IPS-18c (cell line): ENCODE results near the gene TULP1.
"Not testable (repeated sequence)": the region's sequence is repeated elsewhere in the genome, so short reads cannot be mapped to it uniquely, and the experiment has no call there.

Experiments
- H3K4me3 ChIP-seq: 2 replicates; pipeline ENCODE4 v1.7.0; 2013; ENCODE audit warnings: low read depth, mild to moderate bottlenecking, low read length, moderate library complexity; ENCODE audit not compliant: insufficient read depth
- H3K9me3 ChIP-seq: one replicate; pipeline ENCODE4 v1.6.1; 2013; ENCODE audit warnings: mild to moderate bottlenecking, low read length, moderate library complexity; ENCODE audit not compliant: control insufficient read depth, insufficient read depth

The TULP1 gene

DNA sequence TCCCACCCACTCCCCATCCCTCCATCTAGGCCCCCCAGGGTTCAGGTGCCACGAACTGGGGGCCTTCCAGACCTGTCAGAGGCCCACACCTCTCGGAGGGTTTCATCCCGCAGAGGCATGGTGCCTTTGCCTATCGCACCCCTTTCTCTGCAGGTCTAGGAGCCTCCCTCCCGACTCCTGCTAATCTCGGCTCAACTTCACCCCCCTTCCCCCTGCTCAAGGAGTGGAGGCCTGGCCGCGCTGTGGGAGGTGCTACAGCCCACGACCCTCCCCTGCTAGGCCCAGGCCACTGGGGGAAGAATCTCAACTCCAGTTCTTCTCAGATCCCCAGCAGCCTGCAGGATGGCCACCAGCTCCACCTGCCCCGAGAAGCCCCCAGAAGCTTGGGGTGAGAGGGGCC, at the start of gene TULP1:
TULP1 (minus strand) TSS at position 157 of the 400 bp plus-strand sequence; CDS start at position 119, 38 bp downstream.
- no peaks in the 10 kb centered on the region for H3K9me3 ChIP-seq
- H3K4me3 ChIP-seq = peak within 1 kb of the TSS; percentile 43; the same call in 1 of the 2 replicates

DNA sequence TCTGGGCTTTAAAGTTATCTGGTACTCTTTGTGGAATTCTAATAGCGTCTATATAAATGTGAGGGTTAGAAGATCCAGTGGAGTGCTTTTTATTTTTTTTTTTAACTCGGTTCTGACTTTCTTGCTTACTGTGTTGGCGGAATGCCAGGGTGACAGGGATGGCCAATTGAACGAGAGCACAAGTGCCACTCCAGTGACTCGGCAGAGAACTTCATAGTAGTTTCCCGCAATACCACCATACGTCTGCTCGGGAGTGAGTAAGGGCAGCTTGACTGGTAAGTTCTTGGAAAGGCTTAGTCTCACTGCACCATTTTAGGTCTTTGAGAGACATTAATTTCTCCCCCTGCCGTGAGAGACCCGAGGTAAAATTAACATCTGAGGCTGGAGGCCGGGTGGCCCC, 49.4 kb upstream of the TULP1 start:
- H3K4me3 ChIP-seq = no peak overlapping the region
- no peaks in the 10 kb centered on the region for H3K9me3 ChIP-seq

DNA sequence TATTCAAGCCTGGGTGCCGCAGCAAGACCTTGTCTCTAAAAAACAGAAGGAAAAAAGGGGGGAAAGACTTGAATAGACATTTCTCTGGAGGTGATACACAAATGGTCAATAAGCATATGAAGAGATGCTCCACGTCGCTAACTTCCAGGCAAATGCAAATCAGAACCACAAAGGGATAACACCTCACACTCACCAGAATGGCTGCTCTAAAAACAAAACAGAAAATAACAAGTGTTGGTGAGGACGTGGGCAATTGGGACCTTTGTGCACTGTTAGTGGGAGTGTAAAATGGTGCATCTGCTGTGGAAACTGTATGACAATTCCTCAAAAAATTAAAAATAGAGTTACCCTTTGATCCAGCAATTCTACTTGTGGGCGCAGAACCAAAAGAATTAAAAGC, 48.4 kb upstream of the TULP1 start:
- H3K9me3 ChIP-seq = no peaks in the 10 kb centered on the region
- no peak overlapping the region for H3K4me3 ChIP-seq

DNA sequence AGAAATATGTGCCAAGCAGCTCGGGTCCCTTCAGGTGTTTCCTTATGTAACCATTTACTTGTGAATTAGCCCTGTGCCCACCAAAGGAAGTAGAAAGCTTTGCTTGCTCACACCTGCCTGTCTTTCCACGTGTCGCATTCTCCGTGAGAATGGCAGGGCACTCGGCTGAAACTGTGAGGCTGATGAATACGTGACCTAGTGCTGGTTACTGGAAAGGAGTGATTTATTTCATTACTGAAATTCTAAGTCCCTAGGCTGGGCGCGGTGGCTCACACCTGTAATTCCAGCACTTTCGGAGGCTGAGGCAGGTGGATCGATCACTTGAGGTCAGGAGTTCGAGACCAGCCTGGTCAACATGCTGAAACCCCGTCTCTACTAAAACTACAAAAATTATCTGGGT, 45.9 kb upstream of the TULP1 start:
- H3K4me3 ChIP-seq = no peak overlapping the region
- no peaks in the 10 kb centered on the region for H3K9me3 ChIP-seq

DNA sequence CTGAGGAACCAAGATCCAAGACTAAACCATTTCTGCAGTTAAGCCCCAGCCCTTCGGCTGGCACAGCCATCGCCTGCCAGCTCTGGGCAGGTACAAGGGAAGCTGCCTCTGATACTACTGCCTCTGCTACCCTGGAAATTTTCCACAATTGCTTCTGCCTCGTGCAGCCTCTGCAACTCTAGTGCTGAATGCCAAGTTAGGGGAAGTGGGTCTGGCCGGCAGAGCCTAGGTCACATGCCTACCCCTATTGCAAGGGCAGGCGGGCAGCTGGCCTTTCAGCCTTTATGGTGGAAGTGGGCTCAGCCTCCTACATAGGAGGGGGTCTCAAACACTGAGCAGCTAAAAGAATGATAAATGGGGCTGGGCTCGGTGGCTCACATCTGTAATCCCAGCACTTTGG, 44.5 kb upstream of the TULP1 start:
- no peak overlapping the region for H3K4me3 ChIP-seq
- H3K9me3 ChIP-seq = no peaks in the 10 kb centered on the region

DNA sequence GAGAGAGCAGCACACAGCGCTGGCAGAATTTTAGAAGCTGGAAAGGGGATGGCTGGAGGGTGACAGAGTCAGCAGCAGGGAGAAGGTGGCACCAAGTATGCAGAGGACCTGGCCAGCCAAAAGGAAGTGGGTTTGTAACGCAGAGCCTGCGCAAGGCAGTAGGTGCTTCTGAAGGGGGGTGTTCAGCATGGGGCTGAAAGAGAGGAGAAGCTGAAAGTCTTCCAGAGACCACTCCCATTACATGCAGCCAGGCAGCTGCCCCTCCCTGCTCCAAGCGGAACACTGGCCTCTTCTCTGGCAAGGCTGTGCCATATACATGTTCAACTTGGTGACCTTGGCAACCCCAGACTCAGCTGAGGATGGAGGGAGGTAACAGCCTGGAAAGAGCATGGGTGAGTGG, 42.1 kb upstream of the TULP1 start:
- H3K4me3 ChIP-seq = no peak overlapping the region
- no peaks in the 10 kb centered on the region for H3K9me3 ChIP-seq

DNA sequence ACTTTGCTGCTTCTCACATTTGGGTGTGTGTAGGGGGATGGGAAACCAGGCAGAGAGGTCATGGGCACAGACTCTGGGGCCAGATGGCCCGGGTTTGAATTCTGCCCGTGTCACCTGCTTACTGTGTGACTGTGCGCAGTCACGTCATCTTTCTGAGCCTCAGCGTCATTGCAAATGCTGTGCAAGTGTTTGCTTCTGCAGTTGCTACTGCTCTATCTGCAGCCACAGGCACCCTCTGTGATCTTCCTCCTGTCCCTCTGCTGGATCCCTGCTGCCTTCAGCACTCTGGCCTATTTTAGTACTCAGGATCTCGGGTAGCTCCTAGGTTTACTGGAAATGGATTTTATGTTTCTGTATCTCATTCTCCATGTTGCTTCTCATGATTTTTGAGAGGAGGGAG, 40.6 kb upstream of the TULP1 start:
- no peaks in the 10 kb centered on the region for H3K9me3 ChIP-seq

DNA sequence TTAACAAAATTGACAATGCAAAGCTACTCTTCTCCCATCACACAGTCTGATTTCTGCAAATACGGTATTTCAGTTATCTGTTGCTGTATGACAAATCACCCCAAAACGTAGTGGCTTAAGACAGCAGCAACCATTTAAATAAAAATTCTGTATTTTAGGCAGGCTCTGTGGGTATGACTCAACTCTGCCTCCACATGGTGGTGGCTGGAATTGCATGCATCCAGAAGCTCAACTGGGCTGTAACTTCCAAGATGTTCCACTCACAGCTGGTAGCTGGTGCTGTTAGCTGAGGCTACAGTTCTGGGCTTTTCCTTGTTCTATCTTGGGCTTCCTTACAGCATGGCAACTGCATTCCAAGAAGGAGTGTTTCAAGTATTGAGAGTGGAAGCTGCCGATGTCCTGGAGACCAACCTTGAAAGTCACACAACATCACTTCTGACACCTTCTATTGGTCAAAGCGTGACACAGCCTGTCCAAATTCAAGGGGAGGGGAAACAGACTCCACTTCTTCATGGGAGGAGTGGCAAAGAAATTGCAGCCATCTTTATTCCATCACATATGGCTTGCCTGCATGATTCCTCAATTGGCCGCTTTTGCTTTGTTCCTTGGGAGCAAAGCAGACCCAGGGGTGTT, 39.7 kb upstream of the TULP1 start:
- no peaks in the 10 kb centered on the region for H3K9me3 ChIP-seq

More for the DNA sequence above, 40.6 kb upstream of the TULP1 start:
- no peak overlapping the region for H3K4me3 ChIP-seq

DNA sequence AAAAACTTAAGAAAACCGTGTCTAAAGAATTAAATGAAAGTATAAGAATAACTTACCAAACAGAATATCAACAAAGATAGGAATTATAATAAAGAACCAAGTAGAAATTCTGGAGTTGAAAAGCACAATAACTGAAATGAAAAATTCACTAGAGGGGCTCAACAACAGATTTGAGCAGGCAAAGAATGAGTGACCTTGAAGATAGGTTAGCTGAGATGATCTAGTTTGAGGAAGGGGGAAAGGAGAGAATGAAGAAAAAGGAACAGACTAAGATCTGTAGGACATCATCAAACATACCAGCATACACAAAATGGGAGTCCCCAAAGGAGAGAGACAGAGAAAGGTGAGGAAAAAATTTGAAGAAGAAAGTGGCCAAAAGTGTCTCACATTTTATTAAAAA, 37.7 kb upstream of the TULP1 start:
- Histone ChIP-seq H3K9me3 (no peaks in the 10 kb centered on the region), H3K4me3 (no peak overlapping the region)

More for the DNA sequence above, 39.7 kb upstream of the TULP1 start:
- H3K4me3 ChIP-seq = no peak overlapping the region

DNA sequence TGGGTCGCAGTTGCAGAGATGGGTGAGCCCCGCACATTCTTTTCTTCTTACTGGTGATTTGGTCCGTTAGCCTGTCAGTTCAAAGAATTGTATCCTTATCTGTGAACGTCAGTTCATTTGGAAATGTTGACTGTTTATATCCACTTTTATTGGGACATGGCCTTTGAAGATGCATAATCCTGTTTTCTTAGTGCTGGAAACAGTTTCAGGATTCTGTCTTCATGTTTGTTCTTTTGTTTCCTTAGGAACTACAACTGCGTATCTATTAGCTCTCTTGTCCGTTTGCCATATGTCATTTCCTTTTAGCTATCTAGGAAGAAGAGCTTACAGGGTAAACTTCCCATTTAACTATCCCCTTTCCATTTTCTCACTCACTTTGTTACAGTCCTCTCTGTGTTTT, 35.0 kb upstream of the TULP1 start:
- H3K4me3 ChIP-seq = no peak overlapping the region
- no peaks in the 10 kb centered on the region for H3K9me3 ChIP-seq

DNA sequence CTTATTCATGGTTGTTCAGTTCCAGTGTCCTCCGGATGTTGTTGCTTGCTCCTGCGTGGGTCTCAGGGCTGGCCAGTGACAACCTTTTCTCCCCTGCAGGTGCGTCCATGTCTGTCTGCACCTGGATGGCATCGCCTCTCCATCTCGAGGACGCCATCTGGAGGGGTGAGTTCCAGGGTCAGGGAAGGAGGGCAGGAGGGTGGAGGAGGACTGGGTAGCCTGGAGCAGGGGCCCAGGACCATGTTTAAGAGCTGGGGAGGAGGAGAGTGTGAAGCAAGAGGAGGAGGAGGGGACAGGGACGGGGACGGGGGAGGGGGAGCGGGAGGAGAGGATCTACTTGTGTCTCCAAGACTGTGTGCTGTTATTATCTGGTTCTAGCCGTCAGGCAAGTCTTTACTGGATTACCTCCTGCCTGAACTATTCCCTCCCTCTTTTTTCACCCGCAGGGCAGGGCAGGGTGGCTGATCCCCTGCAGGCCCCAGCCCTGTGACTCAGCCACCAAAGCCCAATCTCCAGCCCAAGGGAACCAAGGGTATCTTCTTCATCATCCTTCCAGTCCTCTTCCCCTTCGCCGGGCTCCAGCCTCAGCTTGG, 32.2 kb upstream of the TULP1 start:
- Histone ChIP-seq H3K4me3 (no peak overlapping the region), H3K9me3 (no peaks in the 10 kb centered on the region)

DNA sequence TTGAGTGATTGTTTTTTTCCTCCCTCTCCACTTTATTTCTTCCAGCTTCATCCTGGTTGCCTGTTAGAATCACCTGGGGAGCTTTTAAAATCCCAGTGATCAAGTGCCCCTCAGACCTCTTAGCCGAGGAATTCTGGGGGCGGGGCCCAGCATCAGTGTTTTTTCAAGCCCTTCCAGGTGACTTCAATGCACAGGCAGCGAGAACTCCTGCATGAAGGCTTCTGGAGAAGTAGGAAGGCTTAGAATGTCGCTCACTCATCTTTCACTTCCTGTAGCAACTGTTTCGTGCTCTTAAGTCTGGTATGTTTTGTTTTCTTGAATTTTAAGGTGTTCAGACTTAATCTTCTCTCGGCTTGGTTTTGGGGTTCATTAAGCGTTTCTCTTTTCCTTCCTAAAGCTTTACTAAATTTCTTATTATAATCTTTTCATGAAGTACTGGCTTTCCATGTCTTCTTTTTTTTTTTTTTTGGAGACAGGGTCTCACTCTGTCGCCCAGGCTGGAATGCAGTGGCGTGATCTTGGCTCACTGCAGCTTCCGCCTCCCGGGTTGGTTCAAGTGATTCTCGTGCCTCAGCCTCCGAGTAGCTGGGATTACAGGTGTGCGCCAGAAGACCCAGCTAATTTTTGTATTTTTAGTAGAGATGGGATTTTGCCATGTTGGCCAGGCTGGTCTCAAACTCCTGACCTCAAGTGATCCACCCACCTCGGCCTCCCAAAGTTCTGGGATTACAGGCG, 30.9 kb upstream of the TULP1 start:
- no peak overlapping the region for H3K4me3 ChIP-seq
- no peaks in the 10 kb centered on the region for H3K9me3 ChIP-seq

DNA sequence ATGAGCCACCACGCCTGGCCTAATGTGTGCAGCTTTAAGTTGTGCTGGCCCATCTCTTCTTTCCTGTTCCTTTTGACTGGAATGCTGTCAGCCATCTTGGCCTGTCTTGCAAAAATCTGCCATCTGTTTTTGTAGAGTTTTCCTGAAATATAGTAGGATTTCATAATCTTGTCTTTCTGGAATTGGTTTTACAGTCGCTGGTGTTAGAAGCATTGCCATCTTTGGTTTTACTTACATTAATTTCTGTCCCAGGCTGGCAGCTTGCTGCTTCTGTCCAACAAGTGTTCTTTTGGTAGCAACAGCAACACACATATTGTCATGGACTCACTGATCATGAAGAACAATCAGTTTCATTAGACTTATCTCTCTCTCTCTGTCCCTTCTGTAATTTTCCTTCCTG, 29.1 kb upstream of the TULP1 start:
- Histone ChIP-seq H3K9me3 (no peaks in the 10 kb centered on the region), H3K4me3 (no peak overlapping the region)

DNA sequence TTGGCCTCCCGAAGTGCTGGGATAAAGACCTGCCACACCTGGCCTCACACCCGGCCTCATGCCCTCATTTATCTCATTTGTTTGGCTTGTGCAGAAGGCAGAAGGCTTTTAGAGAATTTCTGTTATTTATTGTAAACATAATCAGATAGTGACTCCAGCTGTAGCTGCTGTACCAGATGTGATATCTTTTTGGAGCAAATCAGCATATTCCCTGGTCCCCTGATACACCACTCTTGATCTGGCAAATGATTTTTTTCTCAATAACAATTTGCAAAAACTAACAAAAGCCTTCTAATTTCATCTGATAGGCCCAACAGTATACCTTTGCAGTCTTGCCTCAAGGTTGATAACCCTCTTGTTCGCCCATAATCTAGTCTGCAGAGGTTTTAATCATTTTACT, 26.5 kb upstream of the TULP1 start:
- H3K9me3 ChIP-seq = no peaks in the 10 kb centered on the region
- H3K4me3 ChIP-seq = no peak overlapping the region

DNA sequence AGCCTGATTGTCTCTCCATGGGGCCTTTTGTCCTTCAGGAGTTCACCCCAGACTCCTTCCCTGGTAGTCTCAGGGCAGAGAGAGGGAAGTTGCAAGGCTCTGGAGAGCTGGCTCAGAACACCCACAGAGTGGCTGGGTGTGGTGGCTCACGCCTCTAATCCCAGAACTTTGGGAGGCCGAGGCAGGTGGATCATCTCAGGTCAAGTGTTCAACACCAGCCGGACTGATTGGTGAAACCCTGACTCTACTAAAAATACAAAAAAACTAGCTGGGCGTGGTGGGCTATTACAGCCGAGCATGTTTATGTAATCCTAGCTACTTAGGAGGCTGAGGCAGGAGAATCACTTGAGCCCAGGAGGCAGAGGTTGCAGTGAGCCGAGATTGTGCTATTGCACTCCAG, 23.2 kb upstream of the TULP1 start:
- not testable (repeated sequence) for H3K4me3 ChIP-seq, H3K9me3 ChIP-seq

DNA sequence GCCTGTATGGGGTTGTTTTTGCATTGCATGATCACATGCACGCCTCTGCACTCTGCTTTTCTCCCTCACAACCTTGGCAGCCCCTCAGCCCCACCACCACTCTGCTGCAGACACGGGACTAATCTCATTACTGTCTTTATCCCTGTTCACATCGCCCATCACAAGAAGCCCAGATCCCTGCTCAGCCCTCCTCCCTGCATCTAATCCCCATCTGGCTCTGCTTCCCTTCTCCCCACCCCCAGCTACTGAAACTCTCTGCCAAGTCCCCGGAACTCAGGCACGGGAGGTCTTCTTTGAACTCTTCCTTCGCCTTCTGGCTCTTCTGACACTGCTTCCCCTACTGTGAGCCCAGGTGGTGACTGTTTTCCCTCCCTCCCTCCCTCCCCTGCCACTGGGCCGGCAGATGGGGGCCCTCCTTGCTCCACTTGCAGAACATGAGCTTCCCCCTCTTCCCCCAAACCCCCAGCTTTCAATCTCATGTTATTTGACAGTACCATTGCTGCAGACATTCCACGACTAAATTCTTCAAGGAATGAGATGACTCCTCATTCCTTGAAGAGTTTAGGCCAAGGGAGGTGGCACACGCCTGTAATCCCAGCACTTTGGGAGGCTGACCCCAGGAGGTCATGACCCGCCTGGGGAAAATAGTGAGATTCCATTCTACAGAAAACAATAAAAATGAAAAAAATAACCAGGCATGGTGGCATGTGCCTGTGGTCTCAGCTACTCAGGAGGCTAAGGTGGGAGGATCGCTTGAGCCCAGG, 21.9 kb upstream of the TULP1 start:
- Histone ChIP-seq H3K4me3 (no peak overlapping the region), H3K9me3 (no peaks in the 10 kb centered on the region)

DNA sequence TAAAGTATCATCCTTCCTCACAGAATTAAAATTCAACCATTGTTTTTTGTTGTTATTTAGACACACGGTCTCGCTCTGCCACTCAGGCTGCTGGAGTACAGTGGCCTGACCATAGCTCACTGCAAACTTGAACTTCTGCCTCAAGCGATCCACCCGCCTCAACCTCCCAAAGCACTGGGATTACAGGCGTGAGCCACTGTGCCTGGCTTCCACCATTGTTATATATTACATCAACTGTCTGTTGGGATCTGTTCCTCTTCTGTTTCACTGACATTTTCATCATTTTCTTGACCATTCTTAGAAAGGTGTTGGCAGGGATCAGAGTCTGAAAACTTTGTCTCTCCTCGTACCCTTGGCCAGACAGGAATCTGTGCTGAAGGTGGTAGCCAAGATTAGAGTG, 21.3 kb upstream of the TULP1 start:
- H3K9me3 ChIP-seq = no peaks in the 10 kb centered on the region
- no peak overlapping the region for H3K4me3 ChIP-seq

DNA sequence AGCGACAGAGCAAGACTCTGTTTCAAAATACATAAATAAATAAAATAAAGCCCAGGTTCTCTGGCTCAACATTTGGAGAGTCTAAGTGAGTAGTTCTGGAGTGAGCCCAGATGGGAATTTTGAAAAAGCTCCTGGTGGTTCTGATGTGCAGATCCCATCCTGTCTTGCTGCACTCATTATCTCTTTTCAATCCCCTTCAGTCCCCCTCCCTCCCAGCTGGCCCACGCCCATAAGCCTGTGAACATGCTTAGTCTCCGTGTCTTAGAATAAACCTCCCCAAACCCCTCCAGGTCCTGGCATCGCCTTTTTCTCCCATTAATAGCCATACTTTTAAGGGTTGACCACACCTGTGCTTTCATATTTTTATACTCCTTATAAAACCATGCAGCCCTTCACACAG, 19.4 kb upstream of the TULP1 start:
- H3K4me3 ChIP-seq = no peak overlapping the region
- H3K9me3 ChIP-seq = no peaks in the 10 kb centered on the region
